GDM1 (cell line): ENCODE results near the gene RBM28.

Experiments used
- DNase-seq: peaks from one replicate; lab custom pipeline; 2025; lab: John Stamatoyannopoulos, UW

Gene RBM28, protein sequence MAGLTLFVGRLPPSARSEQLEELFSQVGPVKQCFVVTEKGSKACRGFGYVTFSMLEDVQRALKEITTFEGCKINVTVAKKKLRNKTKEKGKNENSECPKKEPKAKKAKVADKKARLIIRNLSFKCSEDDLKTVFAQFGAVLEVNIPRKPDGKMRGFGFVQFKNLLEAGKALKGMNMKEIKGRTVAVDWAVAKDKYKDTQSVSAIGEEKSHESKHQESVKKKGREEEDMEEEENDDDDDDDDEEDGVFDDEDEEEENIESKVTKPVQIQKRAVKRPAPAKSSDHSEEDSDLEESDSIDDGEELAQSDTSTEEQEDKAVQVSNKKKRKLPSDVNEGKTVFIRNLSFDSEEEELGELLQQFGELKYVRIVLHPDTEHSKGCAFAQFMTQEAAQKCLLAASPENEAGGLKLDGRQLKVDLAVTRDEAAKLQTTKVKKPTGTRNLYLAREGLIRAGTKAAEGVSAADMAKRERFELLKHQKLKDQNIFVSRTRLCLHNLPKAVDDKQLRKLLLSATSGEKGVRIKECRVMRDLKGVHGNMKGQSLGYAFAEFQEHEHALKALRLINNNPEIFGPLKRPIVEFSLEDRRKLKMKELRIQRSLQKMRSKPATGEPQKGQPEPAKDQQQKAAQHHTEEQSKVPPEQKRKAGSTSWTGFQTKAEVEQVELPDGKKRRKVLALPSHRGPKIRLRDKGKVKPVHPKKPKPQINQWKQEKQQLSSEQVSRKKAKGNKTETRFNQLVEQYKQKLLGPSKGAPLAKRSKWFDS

DNA sequence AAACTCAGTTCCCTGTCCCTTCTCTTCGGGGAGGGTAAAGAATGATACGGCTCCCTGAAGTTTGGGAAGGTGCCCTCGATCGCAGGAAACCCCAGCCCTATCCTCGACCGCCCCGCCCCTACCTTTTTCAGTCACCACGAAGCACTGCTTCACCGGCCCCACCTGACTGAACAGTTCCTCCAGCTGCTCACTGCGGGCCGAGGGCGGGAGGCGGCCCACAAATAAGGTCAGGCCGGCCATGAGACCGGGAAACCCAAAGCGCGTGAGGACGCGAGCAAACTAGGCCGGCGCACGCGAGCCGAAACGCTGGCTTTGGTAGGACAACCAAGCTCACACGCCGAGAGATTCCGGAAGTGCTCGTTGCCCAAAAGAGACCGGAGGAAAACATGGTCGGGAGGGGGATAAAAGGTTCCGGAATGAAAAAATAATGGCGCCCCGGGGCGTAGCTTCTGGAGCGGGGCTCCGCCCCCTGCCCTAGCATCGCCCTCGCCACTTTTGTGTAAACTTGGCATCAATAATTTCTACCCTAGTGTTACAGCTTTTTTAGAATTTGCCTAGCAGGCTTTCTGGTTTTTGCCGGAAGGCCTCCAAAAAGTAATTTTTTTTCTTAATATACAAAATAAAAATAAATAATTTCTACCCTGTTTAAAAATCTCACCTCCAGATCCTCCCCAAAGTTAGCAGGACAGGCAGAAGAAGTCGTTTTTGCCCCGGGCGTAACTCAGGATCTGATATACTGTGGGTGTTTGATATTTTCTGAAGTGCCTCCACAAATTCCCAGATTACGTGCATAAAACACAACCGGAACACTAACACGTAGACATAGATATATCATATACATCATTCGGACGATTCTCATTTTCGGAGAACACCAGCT is at the start of gene RBM28:
Gene RBM28 (minus strand): TSS at position 355 of the 877 bp plus-strand sequence. CDS start 115 bp downstream, at position 240.
- peak; percentile 85 for DNase-seq

DNA sequence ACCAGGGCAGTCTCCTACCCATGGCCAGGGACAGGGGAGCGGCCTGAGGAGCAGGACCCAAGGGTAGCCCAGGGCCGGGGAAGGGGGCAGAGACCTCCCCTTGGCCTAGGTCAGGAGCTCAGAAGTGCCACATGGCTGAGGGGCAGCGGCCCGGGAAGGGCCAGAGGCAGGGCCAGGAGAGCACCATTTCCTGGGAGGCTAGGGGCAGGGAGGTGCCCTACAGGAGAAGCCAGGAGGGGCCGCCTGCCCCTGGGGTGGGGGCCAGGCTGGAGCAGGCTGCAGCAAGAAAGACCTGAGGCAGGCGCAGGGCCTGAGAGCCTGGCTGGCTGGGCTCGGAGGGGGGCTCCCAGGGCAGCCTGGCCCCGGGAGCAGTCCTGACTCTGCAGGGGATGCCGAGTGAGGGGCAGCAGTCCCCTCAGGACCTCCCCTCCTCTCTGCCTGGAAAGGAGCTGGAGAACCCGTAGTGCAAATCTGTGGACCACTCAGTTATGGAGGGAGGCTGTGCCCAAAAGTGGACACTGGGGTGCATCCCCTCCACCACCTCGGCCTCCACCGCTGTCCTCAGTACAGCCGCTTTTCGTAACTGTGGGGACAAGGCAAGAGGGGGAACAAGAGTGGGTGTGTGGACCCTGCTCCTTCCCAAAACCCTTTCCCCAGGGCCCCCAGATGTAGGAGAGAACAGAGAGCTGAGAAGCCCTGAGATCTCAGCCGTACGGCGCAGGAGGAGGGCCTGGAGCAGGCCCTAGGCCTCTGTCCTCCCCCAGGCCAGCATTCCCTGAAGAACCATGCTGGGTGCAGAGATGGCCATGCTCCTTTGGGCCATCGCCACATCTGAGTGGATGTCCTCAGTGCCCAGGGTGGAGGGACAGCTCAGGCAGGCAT is 49.0 kb upstream of the RBM28 start:
- no peak for DNase-seq

DNA sequence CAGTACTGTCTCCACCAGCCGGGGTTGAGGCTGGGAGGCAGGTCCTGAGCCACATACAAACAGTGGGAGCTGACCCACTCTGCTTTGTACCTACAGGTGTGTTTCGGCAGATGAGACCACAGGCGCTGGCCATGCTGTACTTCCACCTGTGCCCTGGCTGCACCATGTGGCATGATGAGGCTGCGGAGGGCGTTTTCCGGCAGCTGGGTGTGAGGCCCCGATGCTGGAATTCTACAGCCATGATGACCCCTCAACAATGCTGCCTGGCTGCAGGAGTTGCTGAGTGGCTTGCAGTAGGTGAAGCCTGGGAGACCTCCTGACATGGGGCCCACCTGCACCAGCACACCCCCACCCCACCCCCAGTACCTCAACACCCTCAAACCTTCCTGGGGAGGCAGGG is 48.1 kb upstream of the RBM28 start:
- no peak for DNase-seq

DNA sequence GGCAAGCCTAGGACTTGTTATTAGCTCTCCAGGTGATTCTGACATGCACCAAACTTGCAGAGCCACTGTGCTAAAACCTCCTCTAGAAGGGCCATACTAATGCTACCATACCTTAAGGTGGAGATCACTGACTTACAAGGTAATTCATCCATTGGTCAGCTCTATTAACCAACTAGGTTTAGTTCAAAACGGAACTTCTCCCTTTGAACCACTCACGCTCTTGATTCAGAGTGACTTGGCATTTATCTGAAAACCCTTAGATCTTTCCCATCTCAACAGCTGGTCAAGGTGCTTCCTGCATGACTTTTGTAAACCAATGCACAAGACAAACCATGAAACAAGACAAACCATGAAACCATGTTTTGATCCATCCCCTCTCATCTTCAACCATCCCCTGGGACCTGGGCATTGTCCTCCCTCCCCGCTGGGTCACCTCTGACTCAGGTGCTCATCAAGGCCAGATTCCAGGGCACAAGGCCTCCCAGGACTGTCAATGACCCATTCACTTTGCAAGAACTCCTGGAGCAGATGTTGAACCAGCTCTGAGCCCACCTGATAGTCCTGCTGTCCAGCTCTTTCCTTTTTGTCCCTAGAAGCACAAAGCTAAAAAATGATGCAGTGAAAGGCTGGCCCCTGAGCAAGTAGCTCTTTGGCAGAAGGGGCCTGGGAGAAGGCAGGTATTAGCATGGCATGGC is 47.3 kb upstream of the RBM28 start:
- peak; percentile 21 for DNase-seq

DNA sequence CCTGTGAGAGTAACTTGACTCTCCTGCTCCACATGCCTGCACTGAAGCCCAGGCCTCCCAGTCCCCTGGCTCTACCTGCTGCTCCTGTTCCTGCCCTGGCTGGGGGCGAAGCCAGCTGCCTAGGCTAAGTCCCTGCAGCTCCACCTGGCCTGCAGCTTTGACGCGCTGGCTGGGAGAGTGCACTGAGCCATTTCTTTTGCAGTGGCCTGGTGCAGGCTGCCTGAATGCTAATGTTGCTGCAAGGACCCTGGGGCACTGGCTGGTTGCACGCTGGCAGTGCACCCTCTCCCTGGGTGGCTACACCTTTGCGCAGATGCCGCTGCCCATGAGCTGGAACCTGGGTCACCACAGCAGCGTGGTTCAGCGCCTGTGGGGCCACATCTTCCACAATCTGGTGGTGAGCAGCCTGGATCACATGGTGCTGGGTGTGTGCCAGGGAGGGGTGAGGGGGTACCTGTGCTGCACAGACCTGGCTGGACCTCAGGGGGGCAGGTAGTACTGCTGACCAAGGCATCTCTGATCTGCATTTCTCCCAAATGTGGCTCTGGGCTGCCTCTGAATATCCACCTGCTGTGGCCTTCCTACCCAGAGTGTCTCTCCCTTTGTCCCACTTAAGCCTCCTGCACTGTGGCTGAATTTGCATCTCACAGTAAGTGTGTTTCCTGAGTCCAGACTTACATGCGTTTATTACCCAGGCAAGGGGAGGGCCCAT is 46.1 kb upstream of the RBM28 start:
- no peak for DNase-seq

DNA sequence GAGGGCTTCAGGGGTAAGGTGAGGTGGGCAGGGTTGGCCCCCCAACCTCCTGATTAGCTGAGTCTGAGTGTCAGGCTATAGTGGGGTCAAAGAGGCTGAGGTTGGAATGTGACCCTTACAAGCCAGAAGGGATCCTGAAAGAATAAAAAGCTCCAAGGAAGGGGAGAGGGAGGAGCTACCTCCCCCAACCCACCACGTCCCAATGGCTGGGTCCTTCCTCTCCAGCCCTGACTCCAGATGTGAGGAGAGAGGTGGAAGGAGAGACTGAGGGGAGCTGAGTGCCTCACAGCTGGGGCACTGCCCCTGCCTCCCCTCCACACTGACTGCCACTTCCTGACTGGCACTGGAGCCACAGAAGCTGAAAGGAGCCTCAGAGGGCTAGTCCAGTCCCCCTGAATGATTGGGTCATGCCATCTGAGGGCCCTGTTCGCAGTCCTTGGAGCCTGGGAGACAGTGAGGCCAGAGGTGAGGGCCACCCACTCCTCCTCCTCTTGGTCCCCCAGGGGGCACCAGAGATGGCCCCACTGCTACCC is 45.4 kb upstream of the RBM28 start:
- DNase-seq = no peak

DNA sequence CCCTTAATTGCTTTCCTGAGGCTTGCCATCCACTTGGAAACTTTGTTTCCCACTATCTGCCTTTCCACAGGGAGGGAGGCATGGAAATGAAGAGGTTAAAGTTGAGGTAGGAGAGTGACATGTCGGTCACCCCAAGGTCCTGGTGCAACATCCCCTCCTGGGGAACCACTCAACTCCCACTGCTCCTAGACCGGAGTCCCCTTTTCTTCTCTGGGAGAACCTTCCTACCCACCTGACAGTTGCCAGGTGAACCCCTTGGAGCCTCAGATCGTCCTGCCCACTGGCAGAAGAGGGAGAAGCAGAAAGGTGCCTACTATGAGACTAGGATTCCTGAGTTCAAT is 44.4 kb upstream of the RBM28 start:
- no peak for DNase-seq

DNA sequence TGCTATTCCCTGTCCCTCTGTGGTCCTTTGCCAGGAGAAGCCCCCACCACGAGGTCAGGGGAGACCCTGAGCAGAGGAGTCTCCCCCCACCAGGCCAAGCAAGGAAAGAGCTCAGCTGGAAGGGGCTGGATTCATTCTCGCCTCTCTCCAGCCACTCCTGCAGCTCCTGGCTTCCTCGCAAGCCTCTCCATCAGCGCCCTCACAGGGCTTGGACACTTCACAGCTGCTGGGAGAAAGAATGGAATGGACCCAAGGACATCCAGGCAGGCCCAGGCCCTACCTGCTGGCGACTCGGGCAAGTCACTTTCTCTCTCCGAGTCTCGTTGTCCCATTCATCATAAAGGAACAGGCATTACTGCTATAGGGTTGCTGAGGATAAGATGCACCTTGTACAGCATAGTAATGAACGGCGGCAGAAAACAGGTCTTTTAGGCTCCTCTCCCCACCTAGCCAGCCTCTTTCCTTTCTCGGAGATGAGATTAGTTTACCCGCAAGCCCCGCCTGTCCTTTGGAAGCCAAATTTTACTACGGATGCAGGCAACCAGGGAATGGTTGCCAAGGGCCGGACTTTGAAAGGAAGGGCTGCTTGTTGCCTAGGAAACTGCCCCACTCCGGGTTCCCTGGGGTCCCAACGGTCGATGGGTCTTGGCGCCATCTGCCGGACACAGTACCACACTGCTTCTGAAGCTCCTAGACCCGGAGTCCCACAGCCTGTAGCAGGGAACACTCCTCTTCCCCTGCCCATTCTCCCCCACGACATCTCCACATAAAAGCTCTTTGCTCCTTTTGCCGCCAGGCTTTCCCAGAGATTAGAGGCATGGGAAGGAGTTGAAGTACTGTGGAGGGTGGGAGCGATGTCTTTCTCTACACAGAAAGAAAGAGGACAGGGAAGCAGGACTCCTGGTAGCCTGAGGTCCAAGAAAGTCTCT is 43.8 kb upstream of the RBM28 start:
- DNase-seq = peak; percentile 30

DNA sequence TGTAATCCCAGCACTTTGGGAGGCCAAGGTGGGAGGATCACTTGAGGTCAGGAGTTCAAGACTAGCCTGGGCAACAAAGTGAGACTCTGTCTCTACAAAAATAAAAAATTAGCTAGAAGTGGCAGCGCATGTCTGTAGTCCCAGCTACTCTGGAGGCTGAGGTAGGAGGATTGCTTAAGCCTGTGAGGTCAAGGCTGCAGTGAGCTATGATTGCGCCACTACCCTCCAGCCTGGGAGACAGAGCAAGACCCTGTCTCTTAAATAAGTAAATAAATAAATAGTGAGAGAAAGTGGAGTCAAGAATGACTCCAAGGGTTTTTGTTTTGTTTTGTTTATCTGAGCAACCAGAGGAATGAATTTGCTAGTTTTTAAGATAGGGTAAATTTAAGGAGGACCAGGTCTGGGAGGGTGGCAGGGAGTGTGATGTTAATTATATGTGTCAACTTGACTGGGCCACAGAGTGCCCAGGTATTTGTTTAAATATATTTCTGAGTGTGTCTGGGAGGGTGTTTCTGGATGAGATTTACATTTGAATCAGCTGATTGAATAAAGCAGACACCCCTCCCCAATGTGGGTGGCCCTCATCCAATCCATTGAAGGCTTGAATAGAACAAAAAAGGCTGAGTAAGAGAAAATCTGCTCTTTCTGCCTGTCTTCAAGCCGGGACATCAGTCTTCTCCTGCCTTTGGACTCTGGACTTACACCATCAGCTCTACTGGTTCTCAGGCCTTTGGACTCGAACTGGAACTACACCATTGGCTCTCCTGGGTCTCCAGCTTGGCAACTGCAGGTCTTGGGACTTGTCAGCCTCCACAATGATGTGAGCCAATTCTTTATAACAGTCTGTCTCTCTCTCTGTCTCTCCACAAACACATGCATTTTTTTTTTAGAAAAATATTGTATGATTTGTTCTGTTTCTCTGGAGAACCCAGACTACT is 42.5 kb upstream of the RBM28 start:
- DNase-seq = no peak

DNA sequence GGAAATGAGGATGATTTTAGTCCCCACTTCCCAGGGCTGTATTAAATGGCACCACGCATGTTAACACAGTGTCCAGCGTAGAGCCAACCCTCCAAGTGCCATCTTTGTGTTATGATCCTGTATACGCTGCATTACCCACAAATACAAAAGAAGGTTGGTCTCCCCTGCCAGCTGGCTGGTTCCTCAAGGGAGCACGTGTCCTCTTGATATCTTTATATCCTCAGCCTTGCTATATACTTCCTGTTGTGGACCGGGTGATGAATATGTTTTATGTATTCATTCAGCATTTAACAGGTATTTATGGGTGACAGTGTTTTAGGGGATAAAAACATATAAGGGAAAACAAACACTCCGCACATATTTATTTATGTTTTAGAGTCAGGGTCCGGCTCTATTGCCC is 41.0 kb upstream of the RBM28 start:
- no peak for DNase-seq

DNA sequence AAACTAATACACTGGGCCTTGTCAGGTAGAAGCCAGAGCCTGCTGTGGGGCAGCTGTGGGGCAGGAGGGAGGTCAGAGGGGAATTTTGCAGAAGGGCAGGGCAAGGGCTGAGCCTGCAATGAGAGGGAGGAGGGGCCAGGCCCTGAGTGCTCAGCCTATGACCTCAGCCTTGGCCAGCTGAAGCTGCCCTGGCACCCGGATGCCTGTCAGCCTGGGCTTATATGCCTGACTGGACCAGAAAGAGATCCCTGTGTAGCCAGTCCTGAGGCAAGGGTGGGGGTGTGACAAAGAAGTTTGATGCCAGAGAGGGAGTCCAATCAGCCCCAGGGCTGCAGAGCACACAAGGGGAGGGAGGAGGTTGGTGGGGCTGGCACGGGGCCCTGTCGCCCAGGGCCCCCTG is 40.1 kb upstream of the RBM28 start:
- no peak for DNase-seq

DNA sequence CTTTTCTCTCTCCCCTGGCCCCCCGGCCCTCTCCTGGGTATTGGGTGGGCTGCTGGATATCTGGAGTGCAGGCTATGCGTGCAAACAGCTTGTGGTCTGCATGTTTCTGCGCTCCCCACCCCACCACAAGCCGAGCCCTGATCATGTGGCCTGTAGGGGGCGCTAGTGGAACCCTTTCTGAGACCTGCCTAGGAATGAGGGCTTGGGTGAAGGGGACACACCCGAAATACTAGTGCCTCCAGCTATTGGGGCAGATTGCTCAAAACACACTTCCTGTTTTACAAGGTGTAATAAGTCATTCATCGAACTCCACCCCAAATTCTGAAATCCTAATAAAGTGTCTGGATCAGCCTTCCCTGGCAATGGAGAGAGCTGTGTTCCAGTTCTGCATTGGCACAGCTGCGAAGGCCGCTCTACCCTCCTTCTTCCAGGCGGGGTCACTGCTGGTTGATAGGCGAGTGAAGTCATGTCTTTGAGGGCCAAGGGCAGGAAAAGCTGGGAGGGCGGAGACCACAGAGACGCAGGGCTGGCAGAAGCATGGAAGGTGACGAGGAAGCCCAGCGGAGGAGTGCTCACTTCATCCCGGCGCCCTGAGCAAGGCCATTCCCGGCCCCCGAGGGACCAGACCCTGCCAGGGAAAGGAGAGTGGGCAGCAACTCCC is 37.6 kb upstream of the RBM28 start:
- no peak for DNase-seq

DNA sequence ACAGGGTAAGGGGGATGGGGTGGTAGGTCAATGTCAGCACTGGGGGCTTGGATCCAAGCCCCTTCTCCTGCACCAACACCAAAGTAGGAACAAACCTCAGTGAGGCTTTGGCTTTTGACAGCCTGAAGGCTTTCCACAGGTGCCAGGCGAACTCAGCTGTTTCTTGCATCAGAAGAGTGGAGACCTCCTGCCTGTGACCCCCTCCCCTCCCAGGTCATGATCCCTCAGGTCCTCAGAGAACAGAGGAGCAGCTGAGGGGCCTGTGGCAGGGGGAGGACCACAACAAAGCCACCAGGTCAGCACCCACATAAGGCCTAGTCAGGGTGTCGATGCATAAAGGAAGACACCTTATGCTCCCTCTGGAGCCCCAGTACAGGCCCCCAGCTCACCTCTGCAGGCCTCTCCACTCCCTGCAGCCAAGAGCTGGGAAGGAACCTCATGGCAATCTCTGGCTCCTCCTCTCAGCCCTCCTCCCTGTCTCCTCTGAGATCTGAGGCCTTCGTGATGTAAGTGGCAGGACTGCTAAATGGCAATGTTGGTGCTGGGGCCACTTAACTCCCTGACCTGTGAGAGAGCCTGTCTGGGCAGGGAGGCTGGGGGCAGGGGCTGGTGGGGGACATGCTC is 36.9 kb upstream of the RBM28 start:
- DNase-seq = no peak

DNA sequence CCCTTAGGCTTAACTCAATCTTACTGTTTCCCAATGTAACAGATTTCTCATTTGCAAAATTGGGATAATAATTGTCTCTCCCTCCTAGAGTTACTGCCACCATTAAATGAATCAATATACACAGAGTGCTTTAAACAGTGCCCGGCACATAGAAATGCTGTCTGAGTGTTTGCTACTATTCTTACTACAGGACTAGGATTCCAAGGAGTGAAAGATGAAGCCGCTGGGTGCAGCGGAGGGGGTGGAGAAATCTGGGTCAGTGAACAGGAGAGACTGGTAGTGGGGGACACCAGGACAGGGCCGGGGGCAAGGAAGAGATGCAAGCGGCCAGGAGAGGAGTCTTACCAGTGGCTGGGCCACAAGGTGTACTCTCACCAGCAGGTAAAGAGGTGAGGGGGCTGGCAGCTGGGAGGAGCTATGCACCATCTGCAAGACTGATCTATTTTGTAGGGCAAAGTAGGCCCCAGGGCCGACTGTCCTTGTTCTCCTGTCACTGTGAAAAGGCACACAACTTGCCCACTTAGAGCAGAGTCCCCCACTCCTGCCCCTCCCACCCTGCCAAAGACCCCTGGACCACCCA is 36.3 kb upstream of the RBM28 start:
- DNase-seq = no peak

DNA sequence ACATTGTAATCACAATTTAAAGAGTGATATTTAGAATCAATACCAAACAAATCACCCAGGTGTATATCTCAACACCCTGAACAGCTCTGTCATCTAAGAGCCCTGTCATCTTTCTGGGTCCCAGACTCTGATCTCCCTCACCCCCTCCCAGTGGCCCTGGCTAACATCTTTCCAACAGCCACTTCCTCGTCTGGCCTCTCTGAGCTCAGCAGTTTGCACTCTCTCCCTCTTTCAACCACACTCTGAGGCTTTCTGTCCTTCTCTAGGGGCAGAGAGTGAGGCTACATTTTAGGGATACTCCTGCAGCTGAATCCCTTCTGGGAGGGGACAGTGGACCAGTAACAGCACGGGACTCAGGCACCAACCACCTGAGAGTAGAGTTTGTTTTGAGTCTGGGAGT is 34.9 kb upstream of the RBM28 start:
- no peak for DNase-seq

DNA sequence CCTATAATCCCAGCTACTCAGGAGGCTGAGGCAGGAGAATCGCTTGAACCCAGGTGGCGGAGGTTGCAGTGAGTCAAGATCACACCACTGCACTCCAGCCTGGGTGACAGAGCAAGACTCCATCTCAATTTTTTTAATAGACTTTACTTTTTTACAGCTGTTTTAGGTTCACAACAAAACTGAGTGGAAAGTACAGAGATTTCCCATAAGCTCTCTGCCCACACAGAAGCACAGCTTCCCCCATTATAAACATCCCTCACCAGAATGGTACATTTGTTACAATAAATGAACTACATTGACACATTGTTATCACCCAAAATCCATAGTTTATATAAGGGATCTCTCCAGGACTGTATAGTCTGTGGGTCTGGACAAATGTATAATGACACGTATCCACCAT is 32.4 kb upstream of the RBM28 start:
- no peak for DNase-seq
